Uterus (tissue), 2 donors: Measurements from ENCODE around the gene C8G.

Source experiments
- CTCF ChIP-seq, 4 experiments: fragments of 200-600 bp in 2 of 4; fragments of 450-650 bp in 2 of 4; sonication (generic) in 2 of 4; IDR thresholded peaks; one replicate each; pipeline ENCODE4 v1.5.1; 2016 to 2019; ENCODE audit warnings: antibody characterized with exemption in 4 of 4, mild to moderate bottlenecking in 2 of 4, moderate library complexity in 1 of 4
- POLR2A ChIP-seq, 2 donors: fragments of 450-650 bp; IDR thresholded peaks; one replicate each; pipeline ENCODE4 v1.6.1; 2016; ENCODE audit warnings: antibody characterized with exemption in 2 of 2, mild to moderate bottlenecking in 1 of 2, moderate library complexity in 1 of 2

GRCh38 chr9:136906266-136906665, 38.8 kb upstream of the C8G start:
- TF ChIP-seq CTCF (IDR thresholded peaks at IDR 0.05): no peak
- TF ChIP-seq POLR2A (IDR thresholded peaks at IDR 0.05): no peak
